ENCODE data around the gene SLC25A31.

- TF ChIP-seq CTCF (IDR thresholded peaks at IDR 0.05; ENCODE audit: insufficient read depth, low read length, poor library complexity, severe bottlenecking) (no peak), EZH2phosphoT487 (conservative IDR thresholded peaks at IDR 0.05; ENCODE audit: low read length) (no peak)
These were observed 54.0 kb downstream of the SLC25A31 start for GRCh38 chr4:127783955-127784770.

Measured in SU-DHL-6 (cell line).